Measurements from ENCODE around the gene RPL29.

DNA sequence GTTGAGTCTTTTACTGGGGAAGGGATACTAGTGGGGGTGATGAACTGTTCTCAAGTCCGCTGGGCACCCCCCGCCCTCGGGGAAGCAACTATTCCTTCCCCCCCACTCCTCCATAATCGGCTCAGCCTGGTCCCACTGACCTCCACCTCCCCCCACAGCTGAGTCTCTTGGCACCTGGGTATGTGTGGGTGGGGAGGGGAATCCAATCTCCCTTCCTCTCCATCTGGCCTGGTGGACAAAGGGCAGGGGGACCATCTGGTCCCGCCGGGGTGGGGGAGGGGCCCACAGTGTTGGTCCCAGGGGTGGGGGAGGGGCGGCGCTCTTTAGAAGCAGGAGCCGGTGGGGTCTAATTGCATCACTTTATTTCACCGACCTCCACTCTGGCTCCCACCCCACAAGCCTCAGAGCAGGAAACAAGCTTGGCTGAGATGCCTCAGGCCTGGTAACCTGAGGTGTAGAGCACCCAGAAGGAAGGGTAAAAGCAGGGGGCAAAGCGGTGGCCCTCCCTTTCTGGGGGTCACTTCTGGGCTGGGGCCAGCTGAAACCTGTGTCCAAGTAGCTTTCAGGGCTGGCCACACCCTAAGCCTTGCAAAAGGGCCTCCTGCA lies 27.4 kb downstream of the RPL29 start:
- TF ChIP-seq POLR2A (IDR thresholded peaks at IDR 0.05; ENCODE audit: low read depth, low read length) (no peak), EZH2 (IDR thresholded peaks at IDR 0.05; ENCODE audit: borderline replicate concordance, low read depth, low read length, severe bottlenecking) (no peak), POLR2AphosphoS5 (IDR thresholded peaks at IDR 0.05; ENCODE audit: insufficient read depth, low read depth, low read length) (no peak), MYC (IDR thresholded peaks at IDR 0.05; ENCODE audit: low read depth, low read length) (no peak), GATA2 (IDR thresholded peaks at IDR 0.05; ENCODE audit: insufficient read depth, insufficient read length, low read depth, low read length) (no peak)
- TF ChIP-seq, protein P1, sequence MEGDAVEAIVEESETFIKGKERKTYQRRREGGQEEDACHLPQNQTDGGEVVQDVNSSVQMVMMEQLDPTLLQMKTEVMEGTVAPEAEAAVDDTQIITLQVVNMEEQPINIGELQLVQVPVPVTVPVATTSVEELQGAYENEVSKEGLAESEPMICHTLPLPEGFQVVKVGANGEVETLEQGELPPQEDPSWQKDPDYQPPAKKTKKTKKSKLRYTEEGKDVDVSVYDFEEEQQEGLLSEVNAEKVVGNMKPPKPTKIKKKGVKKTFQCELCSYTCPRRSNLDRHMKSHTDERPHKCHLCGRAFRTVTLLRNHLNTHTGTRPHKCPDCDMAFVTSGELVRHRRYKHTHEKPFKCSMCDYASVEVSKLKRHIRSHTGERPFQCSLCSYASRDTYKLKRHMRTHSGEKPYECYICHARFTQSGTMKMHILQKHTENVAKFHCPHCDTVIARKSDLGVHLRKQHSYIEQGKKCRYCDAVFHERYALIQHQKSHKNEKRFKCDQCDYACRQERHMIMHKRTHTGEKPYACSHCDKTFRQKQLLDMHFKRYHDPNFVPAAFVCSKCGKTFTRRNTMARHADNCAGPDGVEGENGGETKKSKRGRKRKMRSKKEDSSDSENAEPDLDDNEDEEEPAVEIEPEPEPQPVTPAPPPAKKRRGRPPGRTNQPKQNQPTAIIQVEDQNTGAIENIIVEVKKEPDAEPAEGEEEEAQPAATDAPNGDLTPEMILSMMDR (IDR thresholded peaks at IDR 0.05; ENCODE audit: extremely low read depth in 1 of 2, insufficient read depth in 1 of 2, low read depth in 1 of 2, low read length in 2 of 2) = no peak

Measured in endothelial cell of umbilical vein (primary cell).